RPMI8226 (cell line): Measurements from ENCODE around the gene PDE10A.

Experiments used
- DNase-seq: peaks from one replicate; pipeline ENCODE4 v3.0.0-alpha.2; 2015

PDE10A gene

DNA sequence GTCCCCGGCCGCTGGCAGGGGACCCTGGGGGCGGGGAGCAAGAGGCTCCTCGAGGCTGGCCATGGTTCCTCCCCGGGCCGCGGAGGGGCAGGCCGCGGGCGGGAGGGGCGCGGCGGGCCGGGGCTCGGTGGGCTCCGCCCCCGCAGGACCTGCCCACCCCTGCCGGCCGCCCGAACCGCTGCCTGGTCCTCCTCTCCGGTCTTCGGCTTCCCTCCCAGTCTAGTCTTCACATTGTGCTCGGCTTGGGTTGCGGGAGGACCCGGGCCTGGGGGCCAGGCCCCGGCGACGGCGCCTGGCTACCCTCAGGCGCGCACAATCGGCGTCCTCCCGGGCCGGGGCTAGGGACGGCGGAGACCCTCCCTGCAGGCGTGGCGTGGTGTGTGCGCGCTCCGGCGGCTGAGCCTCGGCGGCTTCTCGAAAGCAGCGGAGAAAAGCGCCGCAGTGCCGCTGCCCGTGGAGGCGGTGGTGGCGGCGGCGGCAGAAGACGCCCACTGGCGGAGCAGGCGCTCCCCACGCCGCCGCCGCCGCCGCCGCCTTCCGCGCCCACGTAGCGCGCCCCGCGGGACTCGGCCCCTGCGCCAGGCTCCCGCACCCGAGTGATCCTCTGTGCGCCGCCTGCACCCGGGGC, at the start of gene PDE10A:
TSS of gene PDE10A (minus strand) at position 493 of the 628 bp plus-strand sequence. CDS start at position 63, 430 bp downstream.
- no peak for DNase-seq

GRCh38 chr6:165708985-165709576, 46.0 kb upstream of the PDE10A start:
- DNase-seq, result no peak

DNA sequence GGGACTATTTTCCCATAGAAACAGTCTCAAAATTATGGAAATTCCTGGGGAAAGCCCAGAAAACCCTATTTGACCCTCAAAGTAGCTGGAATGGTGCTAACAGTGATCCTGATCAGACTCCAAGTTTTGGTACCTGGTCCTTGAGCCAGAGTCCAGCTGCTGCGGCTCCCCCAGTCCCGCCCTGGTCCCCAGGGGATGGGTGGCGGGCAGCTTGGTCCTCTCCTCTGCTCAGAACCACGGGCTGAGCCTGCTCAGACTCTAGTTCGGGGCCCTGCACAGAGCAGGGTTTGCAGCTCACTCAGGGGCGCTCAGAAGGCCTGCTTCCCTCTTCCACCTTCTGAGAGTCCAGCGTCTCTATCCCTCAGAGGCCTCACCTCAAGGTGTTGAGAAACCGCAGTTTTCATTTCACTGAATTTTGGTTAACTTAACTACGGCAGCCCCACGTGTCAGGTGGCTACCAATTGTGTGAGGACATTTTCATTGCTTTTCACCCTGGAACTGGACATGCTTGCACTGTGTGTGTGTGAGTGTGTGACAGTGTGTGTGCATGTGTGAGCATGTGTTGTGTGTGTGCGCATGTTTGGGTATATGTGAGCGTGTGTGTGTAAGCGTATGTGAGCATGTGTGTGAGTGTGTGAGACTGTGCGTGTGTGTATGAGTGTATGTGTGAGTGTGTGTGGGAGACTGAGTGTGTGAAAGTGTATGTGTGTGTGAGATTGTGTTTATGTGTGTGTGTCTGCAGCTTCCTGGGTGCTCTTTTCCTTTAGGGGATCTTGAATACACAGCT, 44.2 kb upstream of the PDE10A start:
- DNase-seq, result no peak

- DNase-seq, result no peak
Measured at GRCh38 chr6:165705941-165706340, 42.9 kb upstream of the PDE10A start.

DNA sequence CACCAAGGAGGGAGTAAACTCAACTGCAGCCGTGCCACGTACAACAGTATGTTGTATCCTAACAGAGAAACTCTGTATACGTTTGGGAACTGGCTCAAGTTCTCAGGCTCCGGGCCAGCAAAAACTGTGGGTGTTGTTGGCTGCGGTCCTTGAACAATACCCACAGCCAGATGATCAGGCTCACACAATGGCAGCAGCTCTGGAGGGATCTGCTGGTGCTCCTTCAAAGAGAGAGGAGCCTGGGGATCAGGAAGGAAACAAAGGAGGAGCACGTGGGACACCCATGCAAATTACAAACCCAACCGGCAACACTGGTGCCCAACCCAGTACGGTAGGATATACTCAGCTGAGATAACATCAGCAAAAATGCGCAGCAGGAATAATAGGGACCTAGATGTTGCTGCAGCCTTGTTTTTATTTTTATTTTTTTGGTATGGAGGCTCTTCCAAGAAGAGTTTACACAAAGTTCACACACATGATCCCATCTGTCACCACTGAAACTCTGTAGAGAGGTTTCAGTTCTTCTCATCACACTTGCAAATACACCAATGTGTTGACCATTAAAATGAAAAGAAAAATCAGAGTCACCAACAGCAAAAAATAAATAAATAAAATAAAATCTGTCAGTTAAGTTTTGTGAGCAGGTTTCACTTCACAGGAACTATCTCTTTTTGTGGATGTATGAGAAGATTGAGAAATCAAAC, 41.2 kb upstream of the PDE10A start:
- DNase-seq, result peak; percentile 46

GRCh38 chr6:165702669-165703068, 39.6 kb upstream of the PDE10A start:
- DNase-seq, result no peak

- DNase-seq, result no peak
Measured at GRCh38 chr6:165701564-165702354, 38.7 kb upstream of the PDE10A start.

- DNase-seq, result no peak
Measured at GRCh38 chr6:165701005-165701404, 38.0 kb upstream of the PDE10A start.

DNA sequence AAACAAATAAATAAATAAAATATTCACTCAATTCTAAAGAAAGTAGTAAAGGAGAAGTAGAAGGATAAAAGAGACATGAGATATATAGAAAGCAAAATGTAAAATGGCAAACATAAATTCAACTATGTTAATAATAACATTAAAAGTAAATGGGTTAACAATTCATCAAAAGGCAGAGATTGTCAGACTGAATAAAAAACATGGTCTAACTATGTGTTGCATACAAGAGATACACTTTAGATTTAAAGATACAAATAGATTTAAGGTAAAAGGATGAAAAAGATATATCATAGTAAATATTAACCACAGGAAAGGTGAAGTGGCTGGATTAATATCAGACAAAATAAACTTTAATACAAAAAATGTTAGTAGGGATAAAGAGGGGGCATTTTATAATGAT, 35.8 kb upstream of the PDE10A start:
- no peak for DNase-seq

DNA sequence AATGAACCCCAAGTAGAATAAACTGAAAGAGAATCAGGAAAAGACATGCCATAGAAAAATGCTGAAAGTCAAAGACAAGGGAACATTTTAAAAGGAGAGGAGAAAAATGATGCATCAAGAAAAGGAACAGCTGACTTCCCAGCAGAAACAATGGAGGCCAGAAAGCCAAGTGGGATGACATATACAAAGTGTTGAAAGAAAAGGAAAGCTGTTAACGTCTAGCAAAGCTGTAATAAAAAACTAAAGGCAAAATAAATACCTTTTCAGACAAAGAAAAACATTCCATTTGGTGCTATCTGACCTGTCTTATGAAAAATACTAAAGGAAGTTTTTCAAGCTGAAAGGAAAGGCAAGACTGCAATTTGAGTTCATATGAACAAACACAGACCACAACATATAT, 34.1 kb upstream of the PDE10A start:
- DNase-seq, result no peak

- no peak for DNase-seq
Measured at GRCh38 chr6:165695722-165696515, 32.9 kb upstream of the PDE10A start.

DNA sequence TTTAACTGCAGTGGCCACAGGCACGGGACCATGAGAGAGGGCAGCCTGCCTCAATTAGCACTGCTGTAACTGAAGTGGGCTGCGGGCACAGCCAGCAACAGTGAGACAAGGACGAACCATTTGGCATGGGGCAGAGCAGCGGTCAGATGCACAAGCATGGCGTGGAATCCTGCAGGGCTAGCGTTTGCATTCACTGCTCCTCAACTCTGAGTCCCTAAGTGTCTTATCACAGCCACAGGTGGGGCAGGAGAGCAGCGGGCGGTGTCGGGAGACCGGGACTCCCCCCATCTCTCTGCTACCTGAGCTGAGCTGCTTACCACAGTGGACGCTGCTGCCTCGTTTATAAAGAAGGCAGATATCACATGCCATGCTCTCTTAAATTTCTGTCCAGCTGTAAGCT, 31.3 kb upstream of the PDE10A start:
- no peak for DNase-seq

- no peak for DNase-seq
Measured at GRCh38 chr6:165692106-165692653, 29.1 kb upstream of the PDE10A start.

GRCh38 chr6:165689699-165690098, 26.7 kb upstream of the PDE10A start:
- DNase-seq, result no peak

DNA sequence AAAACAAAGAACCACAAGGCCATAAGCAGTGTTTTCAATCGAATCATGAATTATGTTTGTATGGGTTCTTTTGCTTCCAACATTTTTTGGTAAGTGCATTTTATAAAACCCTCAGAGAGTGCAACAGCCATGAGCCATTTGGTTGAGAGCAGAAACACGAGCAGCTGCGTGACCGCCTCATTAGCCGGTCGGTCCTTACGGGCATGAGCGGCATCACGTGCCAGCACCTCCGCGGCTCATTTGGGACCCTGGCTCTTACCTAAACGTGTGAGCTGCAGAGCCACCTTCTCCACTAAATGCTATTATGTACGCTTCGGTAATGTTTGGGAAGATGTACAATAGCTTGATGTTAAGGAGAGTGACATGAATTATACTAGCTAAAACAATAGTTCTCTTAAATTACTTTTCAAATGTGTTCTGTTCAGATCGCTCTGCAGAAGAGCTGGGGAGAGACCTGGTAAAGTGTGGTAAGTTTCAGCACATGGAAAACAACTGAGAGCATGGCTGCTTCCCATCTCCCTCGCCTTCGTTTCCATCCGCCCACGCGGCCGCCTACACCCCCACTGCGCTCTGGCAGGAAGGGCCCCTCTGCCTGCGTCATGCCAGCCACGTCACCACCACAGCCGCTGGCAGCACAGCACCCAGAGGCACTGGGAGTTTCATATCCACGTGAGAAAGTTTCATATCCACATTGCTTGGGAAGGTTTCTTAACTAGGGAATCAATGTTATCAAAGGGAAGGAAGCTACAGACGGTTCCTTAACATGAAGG, 23.7 kb upstream of the PDE10A start:
- no peak for DNase-seq

GRCh38 chr6:165685302-165685701, 22.3 kb upstream of the PDE10A start:
- no peak for DNase-seq

GRCh38 chr6:165684333-165684732, 21.3 kb upstream of the PDE10A start:
- DNase-seq, result no peak

- DNase-seq, result no peak
Measured at GRCh38 chr6:165680975-165681374, 17.9 kb upstream of the PDE10A start.

DNA sequence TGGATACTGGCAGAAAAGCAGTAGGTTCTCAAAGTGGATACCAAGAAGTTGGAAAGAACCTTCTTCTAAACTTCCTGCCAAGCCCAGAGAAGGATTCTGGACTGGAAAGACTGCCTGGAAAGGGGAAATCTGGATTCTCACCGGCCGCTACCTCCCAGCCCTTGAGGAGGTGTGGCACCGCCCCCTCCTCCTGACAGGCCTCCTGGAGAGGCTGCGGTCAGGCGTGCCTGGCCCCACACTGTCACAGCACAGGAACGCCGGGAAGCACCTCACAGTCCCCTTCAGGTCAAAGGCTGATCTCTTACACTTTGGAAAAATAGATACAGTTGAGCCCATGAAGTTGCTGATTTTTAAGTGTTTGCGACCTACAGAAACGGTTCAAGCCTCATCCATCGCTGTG, 16.3 kb upstream of the PDE10A start:
- DNase-seq, result no peak

DNA sequence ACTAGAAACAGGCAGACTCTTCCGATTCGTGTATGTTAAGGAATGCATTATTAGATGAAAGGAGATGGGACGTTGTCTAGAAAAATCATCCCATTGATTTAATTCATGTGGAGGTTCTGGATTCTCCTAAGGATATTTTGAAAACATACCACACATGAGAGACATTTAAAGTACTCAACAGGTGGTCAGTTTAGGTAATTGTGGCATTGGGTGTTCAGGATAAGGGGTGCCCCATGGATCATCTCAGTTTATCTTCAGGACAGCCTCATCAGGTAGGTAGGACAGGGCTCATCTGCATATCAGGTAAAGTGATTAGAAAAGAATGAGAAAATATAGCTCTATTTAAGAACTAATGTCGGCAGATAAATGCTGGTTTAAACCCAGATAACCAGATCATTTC, 15.9 kb upstream of the PDE10A start:
- DNase-seq, result no peak

DNA sequence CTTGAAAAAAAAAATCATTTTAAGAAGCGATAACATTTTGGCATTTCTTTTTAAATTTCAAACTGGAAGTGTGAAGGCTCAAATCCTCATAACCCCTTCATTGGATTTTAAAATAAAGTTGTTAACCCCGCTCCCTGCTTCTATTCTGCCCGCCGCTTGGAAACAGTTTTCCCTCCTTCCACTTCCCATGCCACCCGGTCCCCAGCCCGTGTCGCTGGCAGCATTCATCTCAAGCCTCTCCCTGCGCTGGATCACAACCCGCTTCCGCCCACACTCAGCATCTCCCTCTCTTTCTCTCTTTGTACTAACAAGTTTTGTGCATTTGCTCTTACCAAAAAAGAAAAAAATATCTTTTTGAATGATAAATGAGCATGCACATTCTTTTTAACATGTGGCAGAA, 15.4 kb upstream of the PDE10A start:
- no peak for DNase-seq
